ENCODE results near the gene DIDO1. TPM values are rescaled to one million over a fixed set of nuclear protein-coding genes. Genes with fewer than 3 reads are reported as not detected.

Gene DIDO1
- total and polyA plus RNA-seq, 9 of the 15 experiments (the other 6 are each of a cell fraction or from before 2014, with no cell fraction given), result 4.4 to 46.8 (median 31.2) TPM

- TF ChIP-seq ZNF785 (CRISPR knock-in tag; IDR thresholded peaks at IDR 0.05) (no peak), USF2 (CRISPR knock-in tag; IDR thresholded peaks at IDR 0.05) (no peak), NKRF (IDR thresholded peaks at IDR 0.05; ENCODE audit: borderline replicate concordance) (no peak), ZSCAN32 (CRISPR knock-in tag; IDR thresholded peaks at IDR 0.05) (no peak), GTF2A2 (tag; IDR thresholded peaks at IDR 0.05) (no peak)
Measured at GRCh38 chr20:62846166-62846890, 80.0 kb downstream of the DIDO1 start (continued).

GRCh38 chr20:62845416-62846160 is 80.7 kb downstream of the DIDO1 start:
- H4K20me1 ChIP-seq (replicated peaks; ENCODE audit: control insufficient read depth, insufficient read depth, low read length), result no peaks in the 10 kb centered on the region
- CTCF ChIA-PET (ENCODE audit: low intra/inter-chr PET ratio), result no interaction called here
- no peak overlapping the region for H3K27ac ChIP-seq (ENCODE audit: extremely low read depth, low read depth, low read length)
- no peaks in the 10 kb centered on the region for H3K27me3 ChIP-seq (ENCODE audit: control insufficient read depth in 2 of 2, insufficient read depth in 2 of 2, low read length in 2 of 2)
- no peak overlapping the region for H2AFZ ChIP-seq (ENCODE audit: low read depth, low read length)
- H3K4me3 ChIP-seq, result no peak overlapping the region
- DNase-seq (ENCODE audit: extremely low read depth in 1 of 4, low spot score in 3 of 4) (no peak), FAIRE-seq (peak; percentile 32), ATAC-seq (no peak)
- no peaks in the 10 kb centered on the region for H3K9me3 ChIP-seq (replicated peaks; ENCODE audit: control insufficient read depth, insufficient read depth, low read depth, low read length)
- H3K4me1 ChIP-seq (replicated peaks in 1 of 2; ENCODE audit: control insufficient read depth in 2 of 2, insufficient read depth in 2 of 2, low read length in 2 of 2), result peaks cover 0 to 13% of the 10 kb centered on the region in 2 experiments; a peak in 1 of 5 replicates
- H3K36me3 ChIP-seq (ENCODE audit: control insufficient read depth, insufficient read depth, low read length), result peaks cover 42% of the 10 kb centered on the region
- POLR2A ChIA-PET, result interaction anchor here (0.6 to 0.8 kb wide), 3 partner anchors 9 to 103 kb away, joined by 3 to 5 read pairs (median 5); no protein-coding TSS in a partner anchor
- intact Hi-C loops (cut with micrococcal nuclease) (loop anchor here (2.0 kb wide), 1 partner anchor 23 kb away; no protein-coding TSS in a partner anchor), in situ Hi-C loops (cut with MboI) (no loop called here)
- H3K9ac ChIP-seq (ENCODE audit: insufficient read depth in 1 of 2, low read depth in 2 of 2, low read length in 2 of 2), result no peak overlapping the region
- 91% methylated on average over 16 of the region's 16 CpGs for WGBS (ENCODE audit: insufficient coverage, low coverage, missing lambda C conversion rate)
- H3K9me1 ChIP-seq (ENCODE audit: control insufficient read depth, insufficient read depth, low read length), result no peaks in the 10 kb centered on the region
- BruUV-seq (replicated peaks), result no TSS peak
- no peak overlapping the region for H3K4me2 ChIP-seq (ENCODE audit: insufficient read depth, low read length)
- H3K79me2 ChIP-seq (ENCODE audit: control insufficient read depth, insufficient read depth, low read length), result no peaks in the 10 kb centered on the region
- TF ChIP-seq CCNT2 (IDR thresholded peaks at IDR 0.05; ENCODE audit: borderline replicate concordance, extremely low read depth, insufficient read length, low read depth, low read length) (no peak), HNRNPUL1 (IDR thresholded peaks at IDR 0.05; ENCODE audit: low read length) (no peak), SMARCA5 (IDR thresholded peaks at IDR 0.05) (no peak), TRIM25 (IDR thresholded peaks at IDR 0.05; ENCODE audit: borderline replicate concordance) (no peak), CHD1 (IDR thresholded peaks at IDR 0.05; ENCODE audit: low read length) (no peak), EP400 (IDR thresholded peaks at IDR 0.05) (no peak), NBN (IDR thresholded peaks at IDR 0.05; ENCODE audit: low read depth) (no peak), HNRNPK (IDR thresholded peaks at IDR 0.05; ENCODE audit: low read depth, low read length, poor library complexity, severe bottlenecking) (no peak)

All from K562 (cell line).